Mesenchymal stem cell (in vitro differentiated cells and primary cell): Measurements from ENCODE around the gene ARHGEF17.
A peak's percentile ranks its signal among the peaks of the same experiment; 100 is the strongest.

Source experiments
- DNase-seq: peaks from one replicate; pipeline ENCODE4 v3.0.0-alpha.2; 2013
- H2AFZ ChIP-seq: one replicate; pipeline ENCODE4 v1.6.1; 2013; ENCODE audit warnings: low read depth, mild to moderate bottlenecking, control low read depth, inconsistent platforms, low read length, moderate library complexity
- H2AK5ac ChIP-seq: 2 replicates; pipeline ENCODE4 v1.6.1; 2013; ENCODE audit warnings: low read length, moderate library complexity, mild to moderate bottlenecking, inconsistent platforms; ENCODE audit not compliant: severe bottlenecking
- H2BK120ac ChIP-seq: one replicate; pipeline ENCODE4 v1.6.1; 2013; ENCODE audit warnings: low read depth, mild to moderate bottlenecking, inconsistent platforms, low read length, moderate library complexity
- H2BK12ac ChIP-seq, 2 experiments: one replicate each; pipeline ENCODE4 v1.6.1; 2013; ENCODE audit warnings: inconsistent platforms in 2 of 2, low read length in 2 of 2, mild to moderate bottlenecking in 2 of 2, moderate library complexity in 2 of 2, control low read depth in 1 of 2
- H2BK15ac ChIP-seq: one replicate; pipeline ENCODE4 v1.6.1; 2013; ENCODE audit warnings: mild to moderate bottlenecking, low read depth, inconsistent platforms; ENCODE audit not compliant: poor library complexity, severe bottlenecking
- H2BK5ac ChIP-seq: 2 replicates; pipeline ENCODE4 v1.6.1; 2013; ENCODE audit warnings: low read depth, mild to moderate bottlenecking, low read length, control low read depth, inconsistent platforms; ENCODE audit not compliant: poor library complexity, severe bottlenecking
- H3K14ac ChIP-seq, 2 experiments: one replicate each; pipeline ENCODE4 v1.6.1; 2013; ENCODE audit warnings: inconsistent platforms in 2 of 2, low read length in 2 of 2, control low read depth in 1 of 2, mild to moderate bottlenecking in 1 of 2, moderate library complexity in 1 of 2
- H3K18ac ChIP-seq, 2 experiments: one replicate each; pipeline ENCODE4 v1.6.1; 2013; ENCODE audit warnings: inconsistent platforms in 2 of 2, low read length in 2 of 2, control low read depth in 1 of 2, low read depth in 1 of 2, mild to moderate bottlenecking in 1 of 2
- H3K23ac ChIP-seq, 2 experiments: one replicate each; pipeline ENCODE4 v1.6.1; 2013; ENCODE audit warnings: inconsistent platforms in 2 of 2, low read length in 2 of 2, mild to moderate bottlenecking in 2 of 2, moderate library complexity in 2 of 2, control low read depth in 1 of 2
- H3K27ac ChIP-seq: 2 replicates; pipeline ENCODE4 v1.5.1; 2013; ENCODE audit warnings: mild to moderate bottlenecking, moderate library complexity, low read length, control low read depth, inconsistent platforms; ENCODE audit not compliant: poor library complexity, severe bottlenecking
- H3K27me3 ChIP-seq, 2 experiments: 2 replicates each; pipeline versions ENCODE4 v1.6.1 to v1.7.0; 2013; ENCODE audit warnings: low read length in 2 of 2, mild to moderate bottlenecking in 2 of 2, moderate library complexity in 2 of 2, control low read depth in 1 of 2, inconsistent platforms in 1 of 2; ENCODE audit not compliant: control insufficient read depth in 1 of 2, insufficient read depth in 1 of 2
- H3K36me3 ChIP-seq, 2 experiments: 2 replicates each; pipeline versions ENCODE4 v1.6.1 to v1.7.0; 2013; ENCODE audit warnings: low read length in 2 of 2, control low read depth in 1 of 2, inconsistent platforms in 1 of 2, low read depth in 1 of 2, mild to moderate bottlenecking in 1 of 2; ENCODE audit not compliant: insufficient read depth in 2 of 2, control insufficient read depth in 1 of 2
- H3K4ac ChIP-seq, 2 experiments: one replicate each; pipeline ENCODE4 v1.6.1; 2013; ENCODE audit warnings: inconsistent platforms in 2 of 2, low read length in 2 of 2, mild to moderate bottlenecking in 2 of 2, moderate library complexity in 2 of 2, control low read depth in 1 of 2, low read depth in 1 of 2
- H3K4me1 ChIP-seq: 2 replicates; pipeline ENCODE4 v1.6.1; 2013; ENCODE audit warnings: low read depth, low read length, control low read depth; ENCODE audit not compliant: control insufficient read depth, insufficient read depth
- H3K4me2 ChIP-seq: 2 replicates; pipeline ENCODE4 v1.6.1; 2013; ENCODE audit warnings: low read length, mild to moderate bottlenecking, inconsistent platforms; ENCODE audit not compliant: poor library complexity, severe bottlenecking
- H3K4me3 ChIP-seq, 2 experiments: 2 replicates each; pipeline versions ENCODE4 v1.5.1 to v1.7.0; 2013; ENCODE audit warnings: low read length in 2 of 2, mild to moderate bottlenecking in 2 of 2, control low read depth in 1 of 2, low read depth in 1 of 2; ENCODE audit not compliant: insufficient read depth in 1 of 2
- H3K79me1 ChIP-seq: replicated peaks from 2 replicates; pipeline ENCODE4 v1.6.1; 2013; ENCODE audit warnings: mild to moderate bottlenecking, control low read depth, low read length, inconsistent platforms; ENCODE audit not compliant: poor library complexity, severe bottlenecking
- H3K9ac ChIP-seq: 2 replicates; pipeline ENCODE4 v1.7.0; 2013; ENCODE audit warnings: mild to moderate bottlenecking, low read length, moderate library complexity
- H3K9me3 ChIP-seq: 2 replicates; pipeline ENCODE4 v1.7.0; 2013; ENCODE audit warnings: mild to moderate bottlenecking, low read length; ENCODE audit not compliant: control insufficient read depth
- H4K8ac ChIP-seq: one replicate; pipeline ENCODE4 v1.6.1; 2013; ENCODE audit warnings: inconsistent platforms, mild to moderate bottlenecking, low read length, moderate library complexity
- H4K91ac ChIP-seq: one replicate; pipeline ENCODE4 v1.6.1; 2013; ENCODE audit warnings: mild to moderate bottlenecking, low read length, inconsistent platforms
- WGBS: methylation state at CpG from one replicate; pipeline ENCODE4 v1.1.7; 2013; ENCODE audit warnings: mixed read lengths; 5-methylcytosine and 5-hydroxymethylcytosine counted together

ARHGEF17 gene

GRCh38 chr11:73398132-73398526 lies 90.1 kb downstream of the ARHGEF17 start:
- 88% methylated on average over 5 of the region's 5 CpGs for WGBS
- Histone ChIP-seq H3K9ac (no peak overlapping the region), H2BK5ac (no peak overlapping the region), H2AFZ (no peak overlapping the region), H3K79me1 (peaks cover 5% of the 10 kb centered on the region), H3K27ac (no peak overlapping the region), H3K9me3 (no peaks in the 10 kb centered on the region), H3K4ac (peak overlapping the region in 1 of 2 experiments; percentile 25), H3K14ac (no peak overlapping the region), H3K36me3 (peaks cover 0 to 45% of the 10 kb centered on the region in 2 experiments), H2BK12ac (no peak overlapping the region), H3K18ac (no peak overlapping the region), H3K4me1 (peaks cover 12% of the 10 kb centered on the region), H4K91ac (no peak overlapping the region), H2BK120ac (no peak overlapping the region), H3K4me3 (no peak overlapping the region), H3K4me2 (no peak overlapping the region), H4K8ac (no peak overlapping the region), H3K27me3 (no peaks in the 10 kb centered on the region), H2AK5ac (no peak overlapping the region), H2BK15ac (no peak overlapping the region), H3K23ac (no peak overlapping the region)
- no peak for DNase-seq

GRCh38 chr11:73398721-73399120 lies 90.6 kb downstream of the ARHGEF17 start:
- no peak overlapping the region for H3K4me3 ChIP-seq
- H2BK12ac ChIP-seq, result peak overlapping the region in 1 of 2 experiments; percentile 0
- peaks cover 0 to 49% of the 10 kb centered on the region in 2 experiments for H3K36me3 ChIP-seq
- peak overlapping the region; percentile 25 for H3K9ac ChIP-seq
- H3K4me1 ChIP-seq, result peaks cover 9% of the 10 kb centered on the region
- H3K4ac ChIP-seq, result no peak overlapping the region
- H3K27me3 ChIP-seq, result no peaks in the 10 kb centered on the region
- no peak overlapping the region for H3K23ac ChIP-seq
- no peak overlapping the region for H4K8ac ChIP-seq
- peaks cover 5% of the 10 kb centered on the region for H3K79me1 ChIP-seq
- H2AFZ ChIP-seq, result no peak overlapping the region
- H2BK15ac ChIP-seq, result no peak overlapping the region
- DNase-seq, result no peak
- H2AK5ac ChIP-seq, result no peak overlapping the region
- no peaks in the 10 kb centered on the region for H3K9me3 ChIP-seq
- H3K4me2 ChIP-seq, result no peak overlapping the region
- no peak overlapping the region for H3K27ac ChIP-seq
- no peak overlapping the region for H2BK120ac ChIP-seq
- WGBS, result 100% methylated on average over 2 of the region's 2 CpGs
- H4K91ac ChIP-seq, result no peak overlapping the region
- no peak overlapping the region for H3K14ac ChIP-seq
- H2BK5ac ChIP-seq, result no peak overlapping the region
- H3K18ac ChIP-seq, result no peak overlapping the region

GRCh38 chr11:73399159-73399590 lies 91.1 kb downstream of the ARHGEF17 start:
- Histone ChIP-seq H3K79me1 (peaks cover 1% of the 10 kb centered on the region), H3K4me3 (no peak overlapping the region), H2AFZ (no peak overlapping the region), H3K36me3 (peaks cover 0 to 45% of the 10 kb centered on the region in 2 experiments), H3K9ac (peak overlapping the region; percentile 25), H3K14ac (no peak overlapping the region), H2AK5ac (no peak overlapping the region), H2BK120ac (no peak overlapping the region), H3K27me3 (no peaks in the 10 kb centered on the region), H3K9me3 (no peaks in the 10 kb centered on the region), H4K8ac (no peak overlapping the region), H2BK12ac (no peak overlapping the region), H3K4me2 (no peak overlapping the region), H4K91ac (no peak overlapping the region), H3K27ac (no peak overlapping the region), H2BK15ac (no peak overlapping the region), H2BK5ac (no peak overlapping the region), H3K4ac (no peak overlapping the region), H3K23ac (no peak overlapping the region), H3K4me1 (peaks cover 9% of the 10 kb centered on the region), H3K18ac (no peak overlapping the region)
- 70% methylated on average over 6 of the region's 6 CpGs for WGBS
- no peak for DNase-seq

GRCh38 chr11:73399636-73400035 lies 91.6 kb downstream of the ARHGEF17 start:
- Histone ChIP-seq H3K9me3 (no peaks in the 10 kb centered on the region), H3K4ac (no peak overlapping the region), H3K79me1 (peaks cover 1% of the 10 kb centered on the region), H2AK5ac (no peak overlapping the region), H2BK12ac (no peak overlapping the region), H3K23ac (no peak overlapping the region), H2BK5ac (no peak overlapping the region), H4K8ac (no peak overlapping the region), H3K36me3 (peaks cover under 1 to 41% of the 10 kb centered on the region in 2 experiments), H3K18ac (no peak overlapping the region), H3K27me3 (no peaks in the 10 kb centered on the region), H2AFZ (no peak overlapping the region), H3K4me3 (no peak overlapping the region), H3K14ac (no peak overlapping the region), H2BK120ac (no peak overlapping the region), H3K9ac (peak overlapping the region; percentile 25), H3K4me2 (no peak overlapping the region), H2BK15ac (no peak overlapping the region), H3K27ac (no peak overlapping the region), H3K4me1 (peaks cover 9% of the 10 kb centered on the region), H4K91ac (no peak overlapping the region)
- no peak for DNase-seq
- 97% methylated on average over 4 of the region's 4 CpGs for WGBS
